Transverse colon (tissue), 4 donors: ENCODE data around the gene ZDHHC21. TPM values are rescaled to one million over a fixed set of nuclear protein-coding genes. Genes with fewer than 3 reads are reported as not detected.
"Not testable (repeated sequence)": the region's sequence is repeated elsewhere in the genome, so short reads cannot be mapped to it uniquely, and the experiment has no call there.

Experiments
- DNase-seq: peaks from one replicate; pipeline ENCODE4 v3.0.0-alpha.2; 2019
- H3K27ac ChIP-seq, 4 donors: fragments of 200-600 bp; sonication (generic); 2 replicates each; pipeline ENCODE4 v1.5.1; 2016 to 2018; ENCODE audit warnings: inconsistent platforms in 4 of 4
- H3K27me3 ChIP-seq: fragments of 200-600 bp; sonication (generic); 2 replicates; pipeline ENCODE4 v1.5.1; 2017; ENCODE audit warnings: inconsistent platforms
- H3K36me3 ChIP-seq, 4 donors: fragments of 200-600 bp; sonication (generic); 2 replicates each; pipeline ENCODE4 v1.5.1; 2017 to 2019; ENCODE audit warnings: inconsistent platforms in 4 of 4
- H3K4me1 ChIP-seq, 4 donors: fragments of 200-600 bp; sonication (generic); 2 replicates each; pipeline ENCODE4 v1.5.1; 2017 to 2020; ENCODE audit warnings: inconsistent platforms in 4 of 4
- H3K4me3 ChIP-seq, 4 donors: fragments of 200-600 bp; sonication (generic); 1 replicate in 1 of 4; 2 replicates in 3 of 4; pipeline versions ENCODE4 v1.5.1 to v1.6.1; 2017 to 2019; ENCODE audit warnings: inconsistent platforms in 4 of 4
- H3K9me3 ChIP-seq, 2 donors: fragments of 200-600 bp; sonication (generic); 2 replicates each; pipeline ENCODE4 v1.5.1; 2017 to 2019; ENCODE audit warnings: inconsistent platforms in 2 of 2
- EP300 ChIP-seq: sonication (generic); formaldehyde crosslinking; IDR thresholded peaks from one replicate; pipeline ENCODE4 v1.6.1; 2017; ENCODE audit warnings: antibody characterized with exemption, low read depth
- POLR2A ChIP-seq: fragments of 450-650 bp; IDR thresholded peaks from one replicate; pipeline ENCODE4 v1.6.1; 2016; ENCODE audit warnings: antibody characterized with exemption, mild to moderate bottlenecking, moderate library complexity
- POLR2AphosphoS5 ChIP-seq, 3 donors: sonication (generic); formaldehyde crosslinking; IDR thresholded peaks; one replicate each; pipeline ENCODE4 v1.6.1; 2016; ENCODE audit warnings: antibody characterized with exemption in 3 of 3
- WGBS, 2 donors: methylation state at CpG; one replicate each; pipeline ENCODE4 v1.1.5; 2018; ENCODE audit warnings: low coverage in 1 of 2; 5-methylcytosine and 5-hydroxymethylcytosine counted together
- in situ Hi-C, 4 donors: fragments of 200-750 bp; cut with MboI; loops; one replicate each; pipeline versions ENCODE4 v1.15.0 to v1.15.1; 2017; ENCODE audit warnings: low sequenced_read_pairs in 3 of 4, low pct_ligation_motif_present in 1 of 4, low pct_unique_long_range_greater_than_20kb in 1 of 4
- intact Hi-C: fragments of 100-400 bp; cut with DNase I; formaldehyde crosslinking; loops from one replicate; pipeline ENCODE4 v1.15.1; 2023; ENCODE audit warnings: low total_unique reads
- total RNA-seq, 4 donors: library from RNA; depleted of rRNA; stranded (reverse); fragments of >200 nt; gene quantifications; one replicate each; pipeline ENCODE4 v1.1.0, GENCODE V29; 2016
- TF ChIP-seq, protein P1 (sequence below), 5 experiments: fragments of 200-600 bp in 3 of 5; fragments of 450-650 bp in 2 of 5; sonication (generic) in 3 of 5; IDR thresholded peaks; 1 replicate in 2 of 5; 2 replicates in 3 of 5; pipeline ENCODE4 v1.5.1; 2016 to 2017; ENCODE audit warnings: antibody characterized with exemption in 5 of 5, inconsistent platforms in 3 of 5, mild to moderate bottlenecking in 2 of 5, moderate library complexity in 1 of 5

ZDHHC21 gene
- total RNA-seq, 4 donors from 2014 or later = 15.9 to 24.7 (median 21.4) TPM

DNA sequence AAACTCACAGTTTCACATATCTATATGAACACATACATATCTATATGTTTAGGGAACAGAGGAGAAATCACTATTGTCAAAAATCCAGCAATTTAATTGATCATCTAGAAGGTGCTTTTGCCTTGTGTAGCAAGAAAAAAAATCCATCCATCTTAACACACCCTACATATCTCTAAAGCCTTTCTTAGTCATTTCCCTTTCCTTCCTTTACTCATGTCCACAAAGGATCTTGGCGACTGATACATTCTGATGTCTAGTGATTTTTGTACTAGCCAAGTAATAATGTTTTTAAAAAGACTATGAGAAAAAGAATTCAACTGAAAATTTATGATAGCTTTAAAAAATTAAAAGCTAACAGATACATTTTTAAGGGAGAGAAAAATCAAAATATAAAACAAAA, 22.5 kb downstream of the ZDHHC21 start:
- 45 to 70% methylated on average over 1 of the region's 1 CpG for WGBS, 2 donors
- Histone ChIP-seq H3K9me3 (no peaks in the 10 kb centered on the region), H3K4me3 (no peak overlapping the region), H3K4me1 (no peaks in the 10 kb centered on the region), H3K27ac (no peak overlapping the region), H3K36me3 (peaks cover 0 to 31% (median 2%) of the 10 kb centered on the region in 4 donors), H3K27me3 (no peaks in the 10 kb centered on the region)
- no peak for TF ChIP-seq POLR2A
- TF ChIP-seq, protein P1, sequence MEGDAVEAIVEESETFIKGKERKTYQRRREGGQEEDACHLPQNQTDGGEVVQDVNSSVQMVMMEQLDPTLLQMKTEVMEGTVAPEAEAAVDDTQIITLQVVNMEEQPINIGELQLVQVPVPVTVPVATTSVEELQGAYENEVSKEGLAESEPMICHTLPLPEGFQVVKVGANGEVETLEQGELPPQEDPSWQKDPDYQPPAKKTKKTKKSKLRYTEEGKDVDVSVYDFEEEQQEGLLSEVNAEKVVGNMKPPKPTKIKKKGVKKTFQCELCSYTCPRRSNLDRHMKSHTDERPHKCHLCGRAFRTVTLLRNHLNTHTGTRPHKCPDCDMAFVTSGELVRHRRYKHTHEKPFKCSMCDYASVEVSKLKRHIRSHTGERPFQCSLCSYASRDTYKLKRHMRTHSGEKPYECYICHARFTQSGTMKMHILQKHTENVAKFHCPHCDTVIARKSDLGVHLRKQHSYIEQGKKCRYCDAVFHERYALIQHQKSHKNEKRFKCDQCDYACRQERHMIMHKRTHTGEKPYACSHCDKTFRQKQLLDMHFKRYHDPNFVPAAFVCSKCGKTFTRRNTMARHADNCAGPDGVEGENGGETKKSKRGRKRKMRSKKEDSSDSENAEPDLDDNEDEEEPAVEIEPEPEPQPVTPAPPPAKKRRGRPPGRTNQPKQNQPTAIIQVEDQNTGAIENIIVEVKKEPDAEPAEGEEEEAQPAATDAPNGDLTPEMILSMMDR (IDR thresholded peaks at IDR 0.05) = no peak
- TF ChIP-seq POLR2AphosphoS5 (IDR thresholded peaks at IDR 0.05) = no peak
- no peak for TF ChIP-seq EP300
- in situ Hi-C loops (no loop called here), intact Hi-C loops (no loop called here)
- no peak for DNase-seq

DNA sequence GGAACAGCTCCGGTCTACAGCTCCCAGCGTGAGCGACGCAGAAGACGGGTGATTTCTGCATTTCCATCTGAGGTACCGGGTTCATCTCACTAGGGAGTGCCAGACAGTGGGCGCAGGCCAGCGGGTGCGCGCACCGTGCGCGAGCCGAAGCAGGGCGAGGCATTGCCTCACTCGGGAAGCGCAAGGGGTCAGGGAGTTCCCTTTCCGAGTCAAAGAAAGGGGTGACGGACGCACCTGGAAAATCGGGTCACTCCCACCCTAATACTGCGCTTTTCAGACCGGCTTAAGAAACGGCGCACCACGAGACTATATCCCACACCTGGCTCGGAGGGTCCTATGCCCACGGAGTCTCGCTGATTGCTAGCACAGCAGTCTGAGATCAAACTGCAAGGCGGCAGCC, 29.2 kb downstream of the ZDHHC21 start:
- WGBS, 2 donors = 89% methylated on average over 5 of the region's 30 CpGs; no CpG with 5 or more reads in 1 of the 2 donors
- H3K9me3 ChIP-seq, intact Hi-C loops, H3K36me3 ChIP-seq, H3K27ac ChIP-seq, H3K27me3 ChIP-seq, in situ Hi-C loops, H3K4me3 ChIP-seq, H3K4me1 ChIP-seq, DNase-seq: not testable (repeated sequence)

DNA sequence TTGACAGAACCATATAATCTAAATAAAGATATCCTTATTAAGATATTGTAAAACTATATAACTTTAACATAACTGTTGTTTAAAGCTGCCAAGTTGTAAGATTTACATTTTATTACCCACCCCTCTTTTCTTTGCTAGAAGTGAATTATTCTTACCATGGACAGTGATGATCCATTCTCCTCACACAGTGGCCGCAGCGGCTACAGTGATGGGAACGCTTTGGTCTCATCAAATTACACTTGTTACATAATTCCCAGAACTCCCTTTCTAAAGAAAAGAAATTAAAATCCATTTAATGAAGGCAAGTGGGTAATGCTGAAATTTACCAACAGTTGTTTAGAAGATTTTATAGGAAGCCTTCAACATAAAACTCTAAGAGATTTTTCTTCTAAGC, 31.2 kb downstream of the ZDHHC21 start:
- H3K27me3 ChIP-seq = no peaks in the 10 kb centered on the region
- in situ Hi-C loops (no loop called here), intact Hi-C loops (no loop called here)
- H3K27ac ChIP-seq = no peak overlapping the region
- WGBS, 2 donors = 98 to 100% methylated on average over 3 of the region's 3 CpGs
- no peak overlapping the region for H3K4me3 ChIP-seq
- no peaks in the 10 kb centered on the region for H3K4me1 ChIP-seq
- H3K9me3 ChIP-seq = no peaks in the 10 kb centered on the region
- DNase-seq = no peak
- TF ChIP-seq EP300 (no peak), POLR2A (no peak), POLR2AphosphoS5 (IDR thresholded peaks at IDR 0.05) (no peak)
- TF ChIP-seq, protein P1 (IDR thresholded peaks at IDR 0.05) = no peak
- H3K36me3 ChIP-seq = peaks cover 0 to 8% (median 2%) of the 10 kb centered on the region in 4 donors

DNA sequence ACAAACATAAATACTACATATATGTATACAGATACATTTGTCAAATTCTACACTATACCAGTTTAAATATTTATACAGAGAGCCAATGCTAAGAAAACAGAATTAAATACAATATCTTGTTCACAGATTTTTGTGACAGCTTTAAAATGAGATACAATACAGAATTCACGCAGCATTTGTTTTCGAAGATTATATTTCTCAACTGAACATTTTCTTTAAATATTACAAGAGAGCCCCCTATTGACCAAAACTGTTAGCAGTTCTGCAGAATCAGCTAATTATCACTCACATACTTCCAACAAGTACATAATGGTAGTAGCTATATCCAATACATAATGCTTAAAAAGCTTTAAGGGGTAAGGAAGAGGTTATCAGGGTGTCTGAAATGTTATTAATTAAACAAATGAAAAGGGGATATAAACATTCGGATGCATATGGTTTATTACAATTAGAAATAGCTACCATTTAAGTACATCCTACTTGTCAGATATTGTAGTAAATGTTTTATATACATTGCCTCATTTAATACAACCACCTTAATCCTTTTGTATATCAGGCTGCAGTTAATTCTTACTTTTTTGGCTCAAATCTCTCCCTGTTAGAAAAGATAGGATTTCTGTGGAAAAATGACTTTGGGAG, 31.7 kb downstream of the ZDHHC21 start:
- Histone ChIP-seq H3K4me3 (no peak overlapping the region), H3K27ac (no peak overlapping the region), H3K9me3 (no peaks in the 10 kb centered on the region), H3K27me3 (no peaks in the 10 kb centered on the region), H3K4me1 (no peaks in the 10 kb centered on the region), H3K36me3 (peaks cover 0 to 8% (median 2%) of the 10 kb centered on the region in 4 donors)
- no peak for DNase-seq
- TF ChIP-seq, protein P1 (IDR thresholded peaks at IDR 0.05) = peak in 4 of 5 experiments; percentile 17 to 44 (median 40)
- TF ChIP-seq EP300 = no peak
- 54 to 68% methylated on average over 3 of the region's 3 CpGs for WGBS, 2 donors
- intact Hi-C loops (no loop called here), in situ Hi-C loops (no loop called here)

- Histone ChIP-seq H3K27me3 (no peaks in the 10 kb centered on the region), H3K4me1 (no peaks in the 10 kb centered on the region), H3K27ac (no peak overlapping the region), H3K36me3 (peaks cover 0 to 8% (median 2%) of the 10 kb centered on the region in 4 donors), H3K4me3 (no peak overlapping the region), H3K9me3 (no peaks in the 10 kb centered on the region)
- 91 to 92% methylated on average over 5 of the region's 5 CpGs for WGBS, 2 donors
- intact Hi-C loops = no loop called here
- no peak for DNase-seq
- TF ChIP-seq, protein P1 (IDR thresholded peaks at IDR 0.05) = no peak
- no peak for TF ChIP-seq POLR2A
- TF ChIP-seq POLR2AphosphoS5 (IDR thresholded peaks at IDR 0.05) = no peak
- no peak for TF ChIP-seq EP300
- in situ Hi-C loops = no loop called here
These were observed 32.5 kb downstream of the ZDHHC21 start for GRCh38 chr9:14660721-14661120.
